ENCODE results near the gene FAM200B.

Gene FAM200B

DNA sequence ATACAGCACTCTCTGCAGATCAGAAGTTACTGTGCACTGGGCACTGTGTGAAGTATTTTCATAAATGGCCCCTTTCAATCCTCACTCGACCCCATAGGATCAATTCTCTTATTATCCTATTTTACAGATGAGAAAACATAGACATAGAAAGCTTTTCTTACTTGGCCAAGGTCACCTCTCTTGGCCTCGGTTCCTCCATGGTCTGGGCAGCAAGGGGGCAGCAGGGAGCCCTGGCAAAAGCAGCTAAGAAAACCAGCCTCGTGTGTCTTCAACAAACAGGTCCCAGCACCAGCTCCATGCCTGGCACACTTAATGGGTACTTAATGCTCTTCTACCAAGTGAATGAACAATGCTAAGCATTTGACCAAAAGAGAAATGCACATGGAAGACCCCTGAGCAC is 55.6 kb downstream of the FAM200B start:
- DNase-seq (ENCODE audit: low spot score): no peak

DNA sequence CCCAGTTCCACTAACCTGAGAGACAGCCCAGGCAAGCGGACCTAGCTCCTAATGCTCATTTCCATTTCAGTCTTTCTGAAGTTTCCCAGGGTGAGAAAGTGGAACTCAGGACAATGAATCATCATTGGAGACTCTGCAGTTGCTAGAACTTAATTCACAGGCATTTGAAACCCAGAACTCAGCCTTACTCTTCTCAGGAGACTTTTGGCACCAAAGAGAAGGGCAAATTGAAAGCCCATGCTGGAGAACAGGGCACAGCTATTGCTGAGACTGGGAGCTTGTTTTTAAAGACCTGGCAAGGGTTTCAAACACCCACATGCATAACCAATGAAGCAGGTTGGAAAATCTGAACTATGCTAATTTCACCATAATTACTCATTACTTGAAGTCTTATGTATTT is 57.2 kb downstream of the FAM200B start:
- no peak for DNase-seq (ENCODE audit: low spot score)

Data from hepatic stellate cell (primary cell).